Colonic mucosa (tissue), 4 donors: ENCODE data around the gene VWCE. TPM values are rescaled to one million over a fixed set of nuclear protein-coding genes. Genes with fewer than 3 reads are reported as not detected.
A peak's percentile ranks its signal among the peaks of the same experiment; 100 is the strongest.

Experiments used
- DNase-seq: peaks from one replicate; pipeline ENCODE4 v3.0.0-alpha.2; 2020
- H3K27ac ChIP-seq: fragments of 200-600 bp; one replicate; pipeline ENCODE4 v1.8.0; 2021
- H3K27me3 ChIP-seq: fragments of 200-600 bp; one replicate; pipeline ENCODE4 v1.8.0; 2021
- H3K36me3 ChIP-seq: fragments of 200-600 bp; one replicate; pipeline ENCODE4 v1.8.0; 2021
- H3K4me1 ChIP-seq: fragments of 200-600 bp; one replicate; pipeline ENCODE4 v1.8.0; 2021; ENCODE audit warnings: mild to moderate bottlenecking
- H3K4me3 ChIP-seq: fragments of 200-600 bp; one replicate; pipeline ENCODE4 v1.8.0; 2021
- H3K9ac ChIP-seq, 2 donors: one replicate each; pipeline ENCODE4 v1.7.0; 2013; ENCODE audit warnings: control low read depth in 2 of 2, low read depth in 2 of 2, low read length in 2 of 2
- H3K9me3 ChIP-seq: fragments of 200-600 bp; one replicate; pipeline ENCODE4 v1.8.0; 2021
- CTCF ChIP-seq: fragments of 200-600 bp; IDR thresholded peaks from one replicate; pipeline ENCODE4 v1.8.0; 2022; ENCODE audit warnings: antibody characterized with exemption, mild to moderate bottlenecking
- intact Hi-C: fragments of 100-400 bp; cut with DNase I; formaldehyde crosslinking; loops from one replicate; pipeline ENCODE4 v1.14.1; 2022
- total RNA-seq, 2 donors: library from RNA; stranded (reverse); fragmentation: NEBNext Ultra II Directional in 1 of 2; extraction: Animal tissue kit (Norgen Biotek cat#: 25700) in 1 of 2; gene quantifications; one replicate each; pipeline ENCODE4 v1.2.1, GENCODE V29; 2021
- donor health status: healthy.
- donor health status: DM: no; HTN: no; CAD: no.
- donor health status: DM: no; HTN: no; CAD: no.

VWCE gene
- total RNA-seq, 2 donors from 2014 or later: 0.37 to 0.58 TPM

- Histone ChIP-seq H3K27ac (peak overlapping the region; percentile 87), H3K27me3 (no peaks in the 10 kb centered on the region), H3K36me3 (no peaks in the 10 kb centered on the region), H3K9ac (peak overlapping the region; percentile 94 to 96), H3K4me3 (peak overlapping the region; percentile 88), H3K4me1 (peaks cover 7% of the 10 kb centered on the region), H3K9me3 (no peaks in the 10 kb centered on the region)
- no peak for DNase-seq
- intact Hi-C loops: no loop called here
- no peak for TF ChIP-seq CTCF
These were observed 37.2 kb upstream of the VWCE start for GRCh38 chr11:61332281-61332796.

- no peaks in the 10 kb centered on the region for H3K9me3 ChIP-seq
- no peaks in the 10 kb centered on the region for H3K27me3 ChIP-seq
- peak overlapping the region in 1 of 2 donors; percentile 96 for H3K9ac ChIP-seq
- no peak for DNase-seq
- no peaks in the 10 kb centered on the region for H3K36me3 ChIP-seq
- intact Hi-C loops: no loop called here
- peak overlapping the region; percentile 88 for H3K4me3 ChIP-seq
- H3K4me1 ChIP-seq: peaks cover 7% of the 10 kb centered on the region
- TF ChIP-seq CTCF: no peak
- no peak overlapping the region for H3K27ac ChIP-seq
These were observed 36.5 kb upstream of the VWCE start for GRCh38 chr11:61331651-61332050.

- intact Hi-C loops: no loop called here
- DNase-seq: no peak
- H3K9ac ChIP-seq: no peak overlapping the region
These were observed 34.8 kb upstream of the VWCE start for GRCh38 chr11:61329871-61330270.

GRCh38 chr11:61328351-61328750 lies 33.2 kb upstream of the VWCE start:
- H3K4me3 ChIP-seq: no peak overlapping the region
- no peaks in the 10 kb centered on the region for H3K27me3 ChIP-seq
- H3K4me1 ChIP-seq: peaks cover 7% of the 10 kb centered on the region
- no peak for DNase-seq
- H3K36me3 ChIP-seq: peaks cover 15% of the 10 kb centered on the region
- H3K9me3 ChIP-seq: no peaks in the 10 kb centered on the region
- intact Hi-C loops: no loop called here
- no peak overlapping the region for H3K27ac ChIP-seq
- no peak overlapping the region for H3K9ac ChIP-seq
- TF ChIP-seq CTCF: no peak

More at GRCh38 chr11:61329871-61330270, 34.8 kb upstream of the VWCE start:
- Histone ChIP-seq H3K36me3 (peaks cover 7% of the 10 kb centered on the region), H3K4me3 (no peak overlapping the region), H3K27me3 (no peaks in the 10 kb centered on the region), H3K9me3 (no peaks in the 10 kb centered on the region), H3K27ac (no peak overlapping the region), H3K4me1 (peaks cover 7% of the 10 kb centered on the region)
- TF ChIP-seq CTCF: no peak

GRCh38 chr11:61327669-61328071 lies 32.6 kb upstream of the VWCE start:
- Histone ChIP-seq H3K27me3 (no peaks in the 10 kb centered on the region), H3K9ac (no peak overlapping the region), H3K36me3 (peaks cover 22% of the 10 kb centered on the region), H3K4me1 (peaks cover 7% of the 10 kb centered on the region), H3K4me3 (no peak overlapping the region), H3K27ac (no peak overlapping the region), H3K9me3 (no peaks in the 10 kb centered on the region)
- DNase-seq: no peak
- intact Hi-C loops: no loop called here
- no peak for TF ChIP-seq CTCF
